ENCODE data around the gene MUC13.

The MUC13 gene

DNA sequence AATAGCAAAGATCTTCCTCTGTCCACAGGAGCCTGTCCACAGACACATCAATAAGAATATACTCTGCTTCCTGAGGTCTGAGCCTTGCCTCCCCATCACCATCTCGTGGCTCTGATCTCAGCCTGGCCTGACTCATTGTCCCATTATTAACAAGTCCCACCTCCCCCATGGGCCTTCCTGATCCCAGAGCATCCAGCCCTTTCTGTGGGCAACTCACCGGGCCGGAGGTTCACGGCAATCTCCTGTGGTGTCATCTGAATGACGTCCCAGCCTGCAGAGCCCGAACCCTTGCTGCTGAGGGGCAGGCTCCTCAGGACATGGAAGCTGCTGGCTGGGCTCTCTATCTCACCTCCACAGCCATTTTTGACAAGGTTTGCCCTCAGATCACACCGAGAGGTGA, 75.5 kb downstream of the MUC13 start:
- H3K4me3 Mint-ChIP-seq, result no peak overlapping the region
- H3K9me3 Mint-ChIP-seq, result no peaks in the 10 kb centered on the region
- DNase-seq (ENCODE audit: low spot score), result no peak
- H3K4me1 Mint-ChIP-seq (ENCODE audit: low read depth), result no peaks in the 10 kb centered on the region
- H3K36me3 Mint-ChIP-seq (ENCODE audit: low read depth), result no peaks in the 10 kb centered on the region
- peaks cover 18% of the 10 kb centered on the region for H3K27me3 Mint-ChIP-seq (ENCODE audit: low read depth)
- H3K27ac Mint-ChIP-seq, result no peak overlapping the region

DNA sequence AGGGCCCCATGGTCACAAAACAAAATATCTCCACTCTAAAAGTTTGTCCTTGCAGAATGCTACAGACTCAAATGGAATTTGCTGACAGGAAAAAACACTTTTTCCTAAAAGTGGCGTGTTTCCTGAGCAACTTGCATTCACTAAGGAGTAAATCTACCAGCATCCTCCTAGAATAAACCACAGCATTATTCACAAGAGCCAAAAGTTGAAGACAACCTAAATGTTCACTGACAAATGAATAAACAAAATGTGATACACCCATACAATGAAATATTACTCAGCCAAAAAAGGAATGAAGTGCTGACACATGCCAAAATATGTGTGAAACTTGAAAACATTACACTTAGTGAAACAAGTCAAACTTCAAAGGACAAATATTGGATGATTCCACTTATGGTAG, 76.3 kb downstream of the MUC13 start:
- Mint-ChIP-seq H3K27ac (no peak overlapping the region), H3K36me3 (ENCODE audit: low read depth) (no peaks in the 10 kb centered on the region)

DNA sequence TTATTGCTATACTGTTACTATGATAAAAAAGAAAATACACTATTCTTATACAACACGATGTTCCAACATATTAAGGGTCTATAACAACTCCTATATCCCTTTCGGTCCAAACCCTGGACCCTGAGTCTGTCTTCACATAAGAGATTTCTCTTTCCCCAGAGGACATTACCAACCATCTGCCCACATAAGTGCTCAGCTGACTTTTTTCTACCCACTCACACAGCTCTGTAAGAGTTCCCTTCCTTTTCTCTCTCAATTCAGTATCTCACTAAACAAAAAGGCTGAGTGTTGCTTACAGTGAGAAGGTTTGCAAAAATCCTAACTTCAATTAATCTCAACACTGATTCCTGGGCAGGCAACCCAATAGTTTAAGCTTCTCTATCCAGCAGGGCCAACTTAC, 77.9 kb downstream of the MUC13 start:
- DNase-seq (ENCODE audit: low spot score), result no peak
- H3K4me1 Mint-ChIP-seq (ENCODE audit: low read depth), result no peaks in the 10 kb centered on the region
- no peak overlapping the region for H3K27ac Mint-ChIP-seq
- peaks cover 26% of the 10 kb centered on the region for H3K27me3 Mint-ChIP-seq (ENCODE audit: low read depth)
- no peaks in the 10 kb centered on the region for H3K9me3 Mint-ChIP-seq
- no peaks in the 10 kb centered on the region for H3K36me3 Mint-ChIP-seq (ENCODE audit: low read depth)
- no peak overlapping the region for H3K4me3 Mint-ChIP-seq

More for the DNA sequence above, 76.3 kb downstream of the MUC13 start:
- Mint-ChIP-seq H3K27me3 (ENCODE audit: low read depth) (peaks cover 20% of the 10 kb centered on the region), H3K9me3 (no peaks in the 10 kb centered on the region), H3K4me1 (ENCODE audit: low read depth) (no peaks in the 10 kb centered on the region), H3K4me3 (no peak overlapping the region)
- no peak for DNase-seq (ENCODE audit: low spot score)
